IPS-20b (cell line): ENCODE measurements around the gene LRCH1.
"Not testable (repeated sequence)": the region's sequence is repeated elsewhere in the genome, so short reads cannot be mapped to it uniquely, and the experiment has no call there.

Source experiments
- H3K27ac ChIP-seq: one replicate; pipeline ENCODE4 v1.5.1; 2013; ENCODE audit warnings: low read length
- H3K27me3 ChIP-seq: 2 replicates; pipeline ENCODE4 v1.6.1; 2013; ENCODE audit warnings: mild to moderate bottlenecking, low read length, inconsistent platforms; ENCODE audit not compliant: insufficient read depth
- H3K36me3 ChIP-seq: 2 replicates; pipeline ENCODE4 v1.6.1; 2013; ENCODE audit warnings: low read depth, mild to moderate bottlenecking, inconsistent platforms, low read length, moderate library complexity; ENCODE audit not compliant: insufficient read depth
- H3K4me1 ChIP-seq: 2 replicates; pipeline ENCODE4 v1.6.1; 2013; ENCODE audit warnings: mild to moderate bottlenecking, control low read depth, inconsistent platforms, low read length, moderate library complexity; ENCODE audit not compliant: insufficient read depth
- H3K4me3 ChIP-seq: 2 replicates; pipeline ENCODE4 v1.5.1; 2013; ENCODE audit warnings: mild to moderate bottlenecking, low read length, inconsistent platforms
- H3K9ac ChIP-seq: 2 replicates; pipeline ENCODE4 v1.6.1; 2013; ENCODE audit warnings: low read depth, mild to moderate bottlenecking, inconsistent platforms, low read length, moderate library complexity
- H3K9me3 ChIP-seq: 2 replicates; pipeline ENCODE4 v1.6.1; 2013; ENCODE audit warnings: mild to moderate bottlenecking, low read depth, low read length, inconsistent platforms; ENCODE audit not compliant: insufficient read depth

LRCH1 gene

GRCh38 chr13:46552889-46553520 is at the start of gene LRCH1:
Gene LRCH1 (plus strand): TSS chr13:46553170. CDS start chr13:46553397, 227 bp downstream.
- Histone ChIP-seq H3K4me1 (no peaks in the 10 kb centered on the region; the same call in 1 of the 2 replicates), H3K4me3 (peak within 1 kb of the TSS; percentile 82), H3K9me3 (no peaks in the 10 kb centered on the region), H3K27me3 (peaks cover 40% of the 10 kb centered on the region), H3K27ac (no peak within 1 kb of the TSS), H3K36me3 (no peaks in the 10 kb centered on the region), H3K9ac (peak within 1 kb of the TSS; percentile 75)

- Histone ChIP-seq H3K4me3 (no peak overlapping the region), H3K9ac (no peak overlapping the region), H3K4me1 (no peaks in the 10 kb centered on the region), H3K27me3 (no peaks in the 10 kb centered on the region), H3K9me3 (no peaks in the 10 kb centered on the region), H3K36me3 (no peaks in the 10 kb centered on the region), H3K27ac (no peak overlapping the region)
Measured at GRCh38 chr13:46504036-46504435, 48.9 kb upstream of the LRCH1 start.

GRCh38 chr13:46507981-46508380 is 45.0 kb upstream of the LRCH1 start:
- Histone ChIP-seq H3K4me1 (no peaks in the 10 kb centered on the region), H3K9me3 (no peaks in the 10 kb centered on the region), H3K27me3 (no peaks in the 10 kb centered on the region), H3K27ac (no peak overlapping the region), H3K36me3 (no peaks in the 10 kb centered on the region), H3K4me3 (no peak overlapping the region), H3K9ac (no peak overlapping the region)

- Histone ChIP-seq H3K4me1 (no peaks in the 10 kb centered on the region), H3K9ac (no peak overlapping the region), H3K4me3 (no peak overlapping the region), H3K9me3 (no peaks in the 10 kb centered on the region), H3K27me3 (no peaks in the 10 kb centered on the region), H3K36me3 (no peaks in the 10 kb centered on the region), H3K27ac (no peak overlapping the region)
Measured at GRCh38 chr13:46509981-46510380, 43.0 kb upstream of the LRCH1 start.

- 0 out of 2 replicates have a peak, but pooled peaks cover 2% of the 10 kb centered on the region for H3K4me1 ChIP-seq
- H3K9ac ChIP-seq = no peak overlapping the region
- H3K27me3 ChIP-seq = no peaks in the 10 kb centered on the region
- H3K9me3 ChIP-seq = no peaks in the 10 kb centered on the region; the same call in 1 of the 2 replicates
- no peaks in the 10 kb centered on the region for H3K36me3 ChIP-seq
- H3K4me3 ChIP-seq = no peak overlapping the region
- H3K27ac ChIP-seq = no peak overlapping the region
Measured at GRCh38 chr13:46515803-46516202, 37.2 kb upstream of the LRCH1 start.

- no peaks in the 10 kb centered on the region for H3K27me3 ChIP-seq
- no peaks in the 10 kb centered on the region for H3K36me3 ChIP-seq
- no peak overlapping the region for H3K27ac ChIP-seq
- H3K9ac ChIP-seq = no peak overlapping the region
- 0 out of 2 replicates have a peak, but pooled peaks cover 2% of the 10 kb centered on the region for H3K4me1 ChIP-seq
- peaks cover 7% of the 10 kb centered on the region for H3K9me3 ChIP-seq
- no peak overlapping the region for H3K4me3 ChIP-seq
Measured at GRCh38 chr13:46516599-46517338, 36.2 kb upstream of the LRCH1 start.

- H3K27ac ChIP-seq, H3K9ac ChIP-seq, H3K9me3 ChIP-seq, H3K4me3 ChIP-seq, H3K4me1 ChIP-seq, H3K27me3 ChIP-seq, H3K36me3 ChIP-seq: not testable (repeated sequence)
Measured at GRCh38 chr13:46517748-46518147, 35.2 kb upstream of the LRCH1 start.

GRCh38 chr13:46519182-46519581 is 33.8 kb upstream of the LRCH1 start:
- no peak overlapping the region for H3K9ac ChIP-seq
- no peaks in the 10 kb centered on the region for H3K27me3 ChIP-seq
- H3K36me3 ChIP-seq = no peaks in the 10 kb centered on the region
- no peak overlapping the region for H3K27ac ChIP-seq
- no peak overlapping the region for H3K4me3 ChIP-seq
- 0 out of 2 replicates have a peak, but pooled peaks cover 2% of the 10 kb centered on the region for H3K4me1 ChIP-seq
- peaks cover 9% of the 10 kb centered on the region for H3K9me3 ChIP-seq

- no peak overlapping the region for H3K4me3 ChIP-seq
- H3K9me3 ChIP-seq = peaks cover 9% of the 10 kb centered on the region
- H3K4me1 ChIP-seq = 0 out of 2 replicates have a peak, but pooled peaks cover 2% of the 10 kb centered on the region
- no peaks in the 10 kb centered on the region for H3K27me3 ChIP-seq
- no peak overlapping the region for H3K27ac ChIP-seq
- no peak overlapping the region for H3K9ac ChIP-seq
- H3K36me3 ChIP-seq = no peaks in the 10 kb centered on the region
Measured at GRCh38 chr13:46520166-46520565, 32.8 kb upstream of the LRCH1 start.

GRCh38 chr13:46521486-46521885 is 31.5 kb upstream of the LRCH1 start:
- Histone ChIP-seq H3K36me3 (no peaks in the 10 kb centered on the region), H3K9ac (no peak overlapping the region), H3K27me3 (no peaks in the 10 kb centered on the region), H3K9me3 (peaks cover 9% of the 10 kb centered on the region), H3K4me1 (0 out of 2 replicates have a peak, but pooled peaks cover 2% of the 10 kb centered on the region), H3K4me3 (no peak overlapping the region), H3K27ac (no peak overlapping the region)

GRCh38 chr13:46521921-46522747 is 30.8 kb upstream of the LRCH1 start:
- Histone ChIP-seq H3K36me3 (no peaks in the 10 kb centered on the region), H3K4me3 (no peak overlapping the region), H3K27ac (no peak overlapping the region), H3K9me3 (peaks cover 9% of the 10 kb centered on the region), H3K9ac (no peak overlapping the region), H3K4me1 (0 out of 2 replicates have a peak, but pooled peaks cover under 1% of the 10 kb centered on the region), H3K27me3 (no peaks in the 10 kb centered on the region)
